ENCODE data around the gene ZNF800. TPM values are rescaled to one million over a fixed set of nuclear protein-coding genes. Genes with fewer than 3 reads are reported as not detected.

The ZNF800 gene
- polyA plus RNA-seq, 1 of the 3 experiments (the other 2 are of a cell fraction): 9.2 TPM

GRCh38 chr7:127418459-127418858, 26.0 kb upstream of the ZNF800 start:
- TF ChIP-seq TCF12 (IDR thresholded peaks at IDR 0.05) (no peak), ZBTB33 (IDR thresholded peaks at IDR 0.05; ENCODE audit: borderline replicate concordance, low read depth) (no peak), CTCF (IDR thresholded peaks at IDR 0.05) (no peak), FOSL2 (IDR thresholded peaks at IDR 0.05; ENCODE audit: borderline replicate concordance, low read depth) (no peak), MAX (IDR thresholded peaks at IDR 0.05; ENCODE audit: low read depth) (no peak), EP300 (IDR thresholded peaks at IDR 0.05; ENCODE audit: borderline replicate concordance in 1 of 2, low read depth in 1 of 2, low read length in 1 of 2) (no peak), RFX5 (IDR thresholded peaks at IDR 0.05; ENCODE audit: low read length) (no peak), CHD2 (IDR thresholded peaks at IDR 0.05; ENCODE audit: low read length, partially characterized antibody) (no peak), SMC3 (IDR thresholded peaks at IDR 0.05; ENCODE audit: low read depth, low read length) (no peak), EZH2phosphoT487 (IDR thresholded peaks at IDR 0.05; ENCODE audit: borderline replicate concordance, low read depth) (no peak), POLR2AphosphoS5 (IDR thresholded peaks at IDR 0.05; ENCODE audit: low read depth, low read length) (no peak), FOXJ3 (CRISPR knock-in tag; IDR thresholded peaks at IDR 0.05) (no peak), USF1 (IDR thresholded peaks at IDR 0.05; ENCODE audit: borderline replicate concordance, low read depth) (no peak), RAD21 (IDR thresholded peaks at IDR 0.05; ENCODE audit: low read length) (no peak), MXI1 (IDR thresholded peaks at IDR 0.05; ENCODE audit: low read depth, low read length) (no peak), GABPA (IDR thresholded peaks at IDR 0.05; ENCODE audit: low read depth) (no peak), ELF1 (IDR thresholded peaks at IDR 0.05) (no peak), YY1 (IDR thresholded peaks at IDR 0.05; ENCODE audit: low read depth) (no peak)
- no peak overlapping the region for H3K4me2 ChIP-seq
- no peak for DNase-seq
- H3K9ac ChIP-seq: no peak overlapping the region
- H3K4me3 ChIP-seq (ENCODE audit: low read depth in 2 of 2, low read length in 1 of 2): no peak overlapping the region
- no peaks in the 10 kb centered on the region for H4K20me1 ChIP-seq (ENCODE audit: insufficient read depth)
- no peaks in the 10 kb centered on the region for H3K27me3 ChIP-seq (ENCODE audit: insufficient read depth)
- no peak overlapping the region for H3K27ac ChIP-seq (ENCODE audit: low read depth in 2 of 2, low read length in 1 of 2)
- H3K4me1 ChIP-seq (ENCODE audit: control insufficient read depth in 1 of 2, insufficient read depth in 2 of 2, low read depth in 1 of 2, low read length in 1 of 2): no peaks in the 10 kb centered on the region
- no peak overlapping the region for H2AFZ ChIP-seq (ENCODE audit: low read depth)
- POLR2A ChIA-PET: no interaction called here
- H3K36me3 ChIP-seq (replicated peaks in 1 of 2; ENCODE audit: control insufficient read depth in 1 of 2, insufficient read depth in 2 of 2, low read length in 1 of 2): no peaks in the 10 kb centered on the region
- no peaks in the 10 kb centered on the region for H3K9me3 ChIP-seq
- 28% methylated on average over 2 of the region's 2 CpGs for WGBS (ENCODE audit: low lambda C conversion rate)
- H3K9me2 ChIP-seq: no peaks in the 10 kb centered on the region
- no peaks in the 10 kb centered on the region for H3K79me2 ChIP-seq (ENCODE audit: insufficient read depth)
- H3F3A ChIP-seq (replicated peaks; ENCODE audit: insufficient read depth): no peaks in the 10 kb centered on the region
- CTCF ChIA-PET: no interaction called here
